Mesothelial cell of epicardium (in vitro differentiated cells): ENCODE results near the gene MAB21L4. TPM values are rescaled to one million over a fixed set of nuclear protein-coding genes. Genes with fewer than 3 reads are reported as not detected.

Experiments used
- DNase-seq, 2 experiments: peaks; one replicate each; pipeline ENCODE4 v3.0.0; 2021; ENCODE audit warnings: low spot score in 2 of 2; ENCODE audit not compliant: unreplicated experiment in 2 of 2
- H3K27ac Mint-ChIP-seq: 2 replicates; pipeline ENCODE4 v1.8.0; 2021; ENCODE audit warnings: mixed read lengths
- H3K27me3 Mint-ChIP-seq: 2 replicates; pipeline ENCODE4 v1.8.0; 2021; ENCODE audit warnings: low read depth, mixed read lengths
- H3K36me3 Mint-ChIP-seq: 2 replicates; pipeline ENCODE4 v1.8.0; 2021; ENCODE audit warnings: mixed read lengths
- H3K4me1 Mint-ChIP-seq: 2 replicates; pipeline ENCODE4 v1.8.0; 2021; ENCODE audit warnings: mixed read lengths
- H3K4me3 Mint-ChIP-seq: 2 replicates; pipeline ENCODE4 v1.8.0; 2021; ENCODE audit warnings: mild to moderate bottlenecking, moderate library complexity, mixed read lengths
- H3K9me3 Mint-ChIP-seq: 2 replicates; pipeline ENCODE4 v1.8.0; 2021; ENCODE audit warnings: mixed read lengths
- total RNA-seq: library from RNA; stranded (reverse); gene quantifications from 3 replicates; pipeline ENCODE4 v1.2.1, GENCODE V29; 2021
- TF ChIP-seq, protein P1 (sequence below): fragments of 200-600 bp; sonication (generic); IDR thresholded peaks from one replicate; pipeline ENCODE4 v1.5.0; 2021; ENCODE audit warnings: antibody characterized with exemption; ENCODE audit not compliant: unreplicated experiment

Gene MAB21L4
- total RNA-seq, 1 donor from 2014 or later = 2.4 TPM

DNA sequence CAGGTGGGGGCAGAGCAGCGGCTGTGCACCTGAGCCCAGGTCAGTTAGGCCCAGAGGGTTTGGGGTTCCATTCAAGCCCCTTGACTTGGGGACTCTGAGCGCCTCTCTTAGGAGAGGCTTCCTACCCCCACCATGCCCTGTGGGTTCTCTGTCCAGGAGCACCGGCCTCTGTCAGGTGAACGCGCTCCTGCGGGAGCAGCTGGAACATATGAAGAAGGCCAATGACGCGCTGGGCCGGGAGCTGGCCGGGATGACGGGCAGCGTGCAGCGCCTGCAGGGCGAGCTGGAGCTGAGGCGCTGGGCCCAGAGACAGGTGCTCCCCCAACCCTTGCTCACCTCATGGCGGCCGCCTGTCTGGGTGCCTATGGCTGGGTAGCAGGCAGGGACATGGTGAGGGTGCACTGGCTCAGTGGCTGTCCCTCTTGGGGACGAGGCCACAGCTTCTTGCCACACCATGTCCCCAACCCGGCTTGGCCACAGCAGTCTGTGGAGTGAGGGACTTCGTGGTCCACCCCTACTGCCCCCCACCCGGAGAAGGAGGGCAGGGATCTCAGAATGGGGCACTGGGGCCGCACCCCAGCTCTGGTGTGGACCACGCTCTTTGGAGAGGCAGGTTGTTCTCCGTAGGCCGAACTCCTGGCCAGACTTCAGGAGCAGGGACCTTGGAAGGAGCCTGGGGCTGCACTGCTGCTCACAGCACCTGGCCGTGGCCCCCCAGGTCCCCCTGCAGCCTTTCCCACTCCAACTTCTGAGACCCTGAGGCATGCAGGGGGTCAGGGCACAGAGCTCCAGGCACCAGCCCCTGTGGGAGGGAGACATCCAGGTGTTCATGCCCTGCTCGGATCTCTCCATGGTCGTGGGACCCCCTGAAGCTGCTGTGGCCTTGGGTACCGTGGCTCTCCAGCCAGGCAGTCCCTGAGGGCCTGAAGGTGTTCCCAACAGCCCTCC, 29.9 kb upstream of the MAB21L4 start:
- TF ChIP-seq, protein P1, sequence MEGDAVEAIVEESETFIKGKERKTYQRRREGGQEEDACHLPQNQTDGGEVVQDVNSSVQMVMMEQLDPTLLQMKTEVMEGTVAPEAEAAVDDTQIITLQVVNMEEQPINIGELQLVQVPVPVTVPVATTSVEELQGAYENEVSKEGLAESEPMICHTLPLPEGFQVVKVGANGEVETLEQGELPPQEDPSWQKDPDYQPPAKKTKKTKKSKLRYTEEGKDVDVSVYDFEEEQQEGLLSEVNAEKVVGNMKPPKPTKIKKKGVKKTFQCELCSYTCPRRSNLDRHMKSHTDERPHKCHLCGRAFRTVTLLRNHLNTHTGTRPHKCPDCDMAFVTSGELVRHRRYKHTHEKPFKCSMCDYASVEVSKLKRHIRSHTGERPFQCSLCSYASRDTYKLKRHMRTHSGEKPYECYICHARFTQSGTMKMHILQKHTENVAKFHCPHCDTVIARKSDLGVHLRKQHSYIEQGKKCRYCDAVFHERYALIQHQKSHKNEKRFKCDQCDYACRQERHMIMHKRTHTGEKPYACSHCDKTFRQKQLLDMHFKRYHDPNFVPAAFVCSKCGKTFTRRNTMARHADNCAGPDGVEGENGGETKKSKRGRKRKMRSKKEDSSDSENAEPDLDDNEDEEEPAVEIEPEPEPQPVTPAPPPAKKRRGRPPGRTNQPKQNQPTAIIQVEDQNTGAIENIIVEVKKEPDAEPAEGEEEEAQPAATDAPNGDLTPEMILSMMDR = no peak
- DNase-seq = peak; percentile 12 to 36
- H3K4me3 Mint-ChIP-seq = no peak overlapping the region

DNA sequence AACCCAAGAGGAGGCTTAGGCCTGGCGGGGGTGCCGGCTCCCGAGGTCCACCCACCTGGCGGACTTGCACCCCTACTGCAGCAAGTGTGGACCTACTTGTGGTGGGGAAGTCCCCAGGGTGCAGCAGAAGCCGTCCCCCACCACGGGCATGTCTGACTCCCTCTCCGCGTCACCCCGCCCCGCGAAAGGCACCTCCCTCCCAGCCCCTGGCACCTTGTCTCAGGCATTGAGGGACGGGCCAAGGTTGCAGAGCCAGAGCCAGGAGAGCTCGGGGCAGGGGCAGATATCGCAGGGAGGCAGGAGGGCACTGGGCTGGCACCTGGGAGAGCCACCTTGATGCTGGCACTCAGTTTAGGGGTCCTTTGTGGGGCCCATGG, 29.2 kb upstream of the MAB21L4 start:
- H3K27me3 Mint-ChIP-seq = peaks cover 17% of the 10 kb centered on the region
- no peak overlapping the region for H3K27ac Mint-ChIP-seq
- H3K9me3 Mint-ChIP-seq = no peaks in the 10 kb centered on the region
- TF ChIP-seq, protein P1 = no peak
- H3K4me1 Mint-ChIP-seq = no peaks in the 10 kb centered on the region
- no peak overlapping the region for H3K4me3 Mint-ChIP-seq
- H3K36me3 Mint-ChIP-seq = no peaks in the 10 kb centered on the region
- peak in 1 of 2 experiments; percentile 20 for DNase-seq

More for the DNA sequence above, 29.9 kb upstream of the MAB21L4 start:
- no peak overlapping the region for H3K27ac Mint-ChIP-seq
- H3K27me3 Mint-ChIP-seq = peaks cover 17% of the 10 kb centered on the region
- no peaks in the 10 kb centered on the region for H3K4me1 Mint-ChIP-seq
- no peaks in the 10 kb centered on the region for H3K36me3 Mint-ChIP-seq
- no peaks in the 10 kb centered on the region for H3K9me3 Mint-ChIP-seq

DNA sequence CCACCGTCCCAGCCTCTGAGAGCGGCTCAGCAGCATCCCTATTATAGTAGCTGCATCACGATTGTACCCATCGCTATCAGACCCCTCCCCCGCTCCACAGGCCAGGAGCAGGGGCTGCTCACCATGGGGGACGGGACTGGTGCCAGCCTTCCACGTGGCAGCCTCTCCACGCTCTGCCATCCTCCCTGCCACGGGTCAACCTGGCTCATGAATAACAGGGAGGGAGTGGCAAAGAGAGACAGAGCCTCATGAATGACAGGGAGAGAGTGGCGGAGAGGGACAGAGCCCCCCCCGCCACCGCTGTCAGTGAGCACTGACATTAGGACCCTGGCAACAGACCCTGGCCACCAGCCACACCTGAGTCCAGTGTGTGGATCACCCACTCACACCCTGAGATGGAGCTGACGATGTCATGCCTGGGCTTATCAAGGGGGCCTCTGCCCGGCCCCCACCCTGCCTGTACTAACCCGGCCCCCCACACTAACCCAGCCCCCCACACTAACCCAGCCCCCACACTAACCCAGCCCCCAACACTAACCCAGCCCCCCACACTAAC, 27.1 kb upstream of the MAB21L4 start:
- Mint-ChIP-seq H3K4me3 (no peak overlapping the region), H3K9me3 (no peaks in the 10 kb centered on the region), H3K36me3 (no peaks in the 10 kb centered on the region), H3K4me1 (no peaks in the 10 kb centered on the region), H3K27me3 (peaks cover 8% of the 10 kb centered on the region), H3K27ac (no peak overlapping the region)
- TF ChIP-seq, protein P1 = no peak
- DNase-seq = peak in 1 of 2 experiments; percentile 14

DNA sequence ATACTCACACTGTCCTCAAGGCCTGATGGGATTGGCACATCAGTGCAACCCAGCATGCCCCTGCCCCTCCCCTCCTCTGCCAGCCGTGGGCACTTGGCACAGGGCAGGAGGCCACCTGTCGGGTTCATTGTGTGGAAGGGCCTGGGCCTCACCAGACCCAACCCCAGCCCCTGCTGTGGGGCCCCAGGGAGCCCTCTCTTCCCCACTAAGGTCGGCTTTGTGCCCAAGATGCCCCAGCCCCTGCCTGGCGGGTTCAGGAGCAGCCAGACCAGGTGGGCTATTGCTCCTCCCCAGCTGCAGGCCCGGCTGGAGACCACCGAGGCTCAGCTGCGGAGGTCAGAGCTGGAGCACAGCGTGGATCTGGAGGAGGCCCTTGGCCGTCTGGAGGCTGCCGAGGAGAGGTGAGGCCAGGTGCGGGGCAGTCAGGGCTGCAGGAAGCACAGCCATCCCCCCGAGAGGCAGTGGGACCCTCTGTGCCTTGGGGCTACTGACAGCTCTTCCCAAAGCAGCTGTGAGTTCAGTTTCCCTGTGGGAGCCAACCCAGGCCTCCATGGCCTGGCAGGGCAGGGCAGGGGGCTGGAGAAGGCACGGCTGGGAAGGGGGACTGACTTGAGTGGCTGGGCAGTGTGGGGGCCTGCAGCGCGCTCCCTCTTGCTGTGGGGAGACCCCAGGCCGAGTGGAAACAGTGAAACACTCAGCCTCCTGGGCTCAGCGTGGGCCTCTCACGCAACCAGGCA, 26.5 kb upstream of the MAB21L4 start:
- H3K27ac Mint-ChIP-seq = no peak overlapping the region
- H3K27me3 Mint-ChIP-seq = peaks cover 5% of the 10 kb centered on the region
- no peaks in the 10 kb centered on the region for H3K36me3 Mint-ChIP-seq
- no peaks in the 10 kb centered on the region for H3K4me1 Mint-ChIP-seq
- H3K9me3 Mint-ChIP-seq = no peaks in the 10 kb centered on the region
- TF ChIP-seq, protein P1 = no peak
- DNase-seq = peak; percentile 9 to 32
- H3K4me3 Mint-ChIP-seq = no peak overlapping the region

DNA sequence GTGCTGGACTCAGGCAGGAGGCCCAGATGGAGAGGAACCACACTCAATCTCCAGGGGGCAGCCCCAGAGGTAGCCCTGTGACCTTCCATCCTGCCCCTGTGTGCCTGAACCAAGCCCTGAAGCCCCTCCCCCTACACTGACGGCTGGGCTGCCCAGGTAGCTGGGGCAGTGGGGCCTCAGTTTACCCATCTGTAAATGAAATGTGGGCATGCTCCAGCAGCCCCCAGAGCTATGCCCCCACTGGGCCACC, 26.0 kb upstream of the MAB21L4 start:
- TF ChIP-seq, protein P1 = no peak
- H3K4me1 Mint-ChIP-seq = peaks cover 4% of the 10 kb centered on the region
- H3K4me3 Mint-ChIP-seq = no peak overlapping the region
- no peak for DNase-seq
- H3K9me3 Mint-ChIP-seq = no peaks in the 10 kb centered on the region
- no peak overlapping the region for H3K27ac Mint-ChIP-seq
- H3K27me3 Mint-ChIP-seq = peaks cover 4% of the 10 kb centered on the region
- H3K36me3 Mint-ChIP-seq = no peaks in the 10 kb centered on the region
